Effector memory CD8-positive, alpha-beta T cell (primary cell): ENCODE data around the gene CBY2.
A peak's percentile ranks its signal among the peaks of the same experiment; 100 is the strongest.
"Not testable (repeated sequence)": the region's sequence is repeated elsewhere in the genome, so short reads cannot be mapped to it uniquely, and the experiment has no call there.

Experiments
- ATAC-seq: fragments of 150-1000 bp; cut with Tn5 transposase; replicated peaks from 2 replicates; pipeline ENCODE4 v1.10.0; 2021; ENCODE audit warnings: mild to moderate bottlenecking, moderate library complexity
- DNase-seq, 3 experiments: peaks; one replicate each; pipeline ENCODE4 v3.0.0; 2021
- H3K27ac Mint-ChIP-seq, 2 donors: one replicate each; pipeline ENCODE4 v1.8.0; 2022; ENCODE audit warnings: mild to moderate bottlenecking in 2 of 2, mixed read lengths in 2 of 2, moderate library complexity in 2 of 2
- H3K27me3 Mint-ChIP-seq, 2 donors: one replicate each; pipeline ENCODE4 v1.8.0; 2022; ENCODE audit warnings: mixed read lengths in 2 of 2
- H3K36me3 Mint-ChIP-seq: one replicate; pipeline ENCODE4 v1.8.0; 2022; ENCODE audit warnings: mild to moderate bottlenecking, moderate library complexity, mixed read lengths; ENCODE audit not compliant: insufficient read depth
- H3K4me1 Mint-ChIP-seq, 2 donors: one replicate each; pipeline ENCODE4 v1.8.0; 2022; ENCODE audit warnings: low read depth in 2 of 2, mixed read lengths in 2 of 2
- H3K4me3 Mint-ChIP-seq, 2 donors: one replicate each; pipeline ENCODE4 v1.8.0; 2022; ENCODE audit warnings: mild to moderate bottlenecking in 2 of 2, mixed read lengths in 2 of 2, moderate library complexity in 2 of 2
- H3K9me3 Mint-ChIP-seq, 2 donors: one replicate each; pipeline ENCODE4 v1.8.0; 2022; ENCODE audit warnings: mixed read lengths in 2 of 2
- total RNA-seq, 9 experiments: gene quantifications; one replicate each; lab custom pipeline; 2026; lab: John Stamatoyannopoulos, UW

CBY2 gene, protein sequence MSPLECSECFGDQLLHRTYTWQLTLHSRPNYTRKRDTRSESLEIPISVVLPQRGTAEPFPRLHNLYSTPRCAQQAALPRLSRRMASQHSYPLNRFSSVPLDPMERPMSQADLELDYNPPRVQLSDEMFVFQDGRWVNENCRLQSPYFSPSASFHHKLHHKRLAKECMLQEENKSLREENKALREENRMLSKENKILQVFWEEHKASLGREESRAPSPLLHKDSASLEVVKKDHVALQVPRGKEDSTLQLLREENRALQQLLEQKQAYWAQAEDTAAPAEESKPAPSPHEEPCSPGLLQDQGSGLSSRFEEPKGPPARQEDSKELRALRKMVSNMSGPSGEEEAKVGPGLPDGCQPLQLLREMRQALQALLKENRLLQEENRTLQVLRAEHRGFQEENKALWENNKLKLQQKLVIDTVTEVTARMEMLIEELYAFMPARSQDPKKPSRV
- total RNA-seq, result 0 to 0.13 (median 0) reads per million in 9 experiments

DNA sequence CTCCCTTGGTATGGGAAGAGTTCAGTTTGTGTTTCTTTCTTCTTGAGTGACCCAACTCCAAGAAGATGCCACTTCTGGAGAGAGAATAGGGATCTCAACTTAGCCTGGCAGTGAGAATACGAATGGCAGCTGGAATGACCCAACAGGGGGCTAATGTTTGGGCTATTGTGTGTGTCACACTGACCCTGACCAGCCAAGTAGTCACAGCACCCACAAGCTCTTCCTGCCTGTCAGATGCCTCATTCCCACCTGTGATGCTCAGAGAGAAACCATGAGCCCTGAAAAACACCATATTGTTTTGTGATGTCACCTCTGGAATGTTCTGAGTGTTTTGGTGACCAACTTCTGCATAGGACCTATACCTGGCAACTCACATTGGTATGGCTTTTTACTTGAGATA is at the start of gene CBY2:
Gene CBY2 (plus strand): TSS at position 233 of the 400 bp plus-strand sequence. CDS start 71 bp downstream, at position 304.
- no peaks in the 10 kb centered on the region for H3K4me1 Mint-ChIP-seq
- H3K36me3 Mint-ChIP-seq, result no peaks in the 10 kb centered on the region
- H3K9me3 Mint-ChIP-seq, result no peaks in the 10 kb centered on the region
- no peak within 1 kb of the TSS for H3K4me3 Mint-ChIP-seq
- H3K27me3 Mint-ChIP-seq, result peaks cover 5 to 30% of the 10 kb centered on the region in 2 donors
- ATAC-seq (no peak), DNase-seq (no peak)
- H3K27ac Mint-ChIP-seq, result no peak within 1 kb of the TSS

DNA sequence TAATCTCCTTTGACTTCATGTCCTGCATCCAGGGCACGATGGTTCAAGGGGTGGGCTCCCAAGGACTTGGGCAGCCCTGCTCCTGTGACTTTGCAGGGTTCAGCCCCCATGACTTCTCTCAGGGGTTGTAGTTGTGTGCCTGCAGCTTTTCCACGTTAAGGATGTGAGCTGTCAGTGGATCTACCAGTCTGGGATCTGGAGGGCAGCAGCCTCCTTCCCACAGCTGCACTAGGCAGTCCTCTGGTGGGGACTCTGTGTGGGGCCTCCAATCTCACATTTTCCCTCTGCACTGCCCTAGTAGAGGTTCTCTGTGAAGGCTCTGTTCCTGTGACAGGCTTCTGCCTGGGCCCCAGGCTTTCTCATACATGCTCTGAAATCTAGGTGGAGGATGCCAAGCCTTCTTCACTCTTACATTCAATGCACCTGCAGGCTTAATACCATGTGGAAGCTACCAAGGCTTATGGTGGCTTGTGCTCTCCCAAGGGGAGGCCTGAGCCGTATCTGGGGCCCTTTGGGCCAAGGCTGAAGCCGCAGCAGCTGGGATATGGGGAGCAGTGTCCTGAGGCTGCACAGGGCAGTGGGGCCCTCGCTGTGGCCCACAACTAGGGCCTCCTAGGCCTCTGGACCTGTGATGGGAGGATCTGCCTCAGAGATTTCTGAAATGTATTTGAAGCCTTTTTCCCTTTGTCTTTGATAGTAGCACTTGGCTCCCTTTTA is 47.3 kb upstream of the CBY2 start:
- Mint-ChIP-seq H3K9me3 (no peaks in the 10 kb centered on the region), H3K27me3 (no peaks in the 10 kb centered on the region), H3K36me3 (no peaks in the 10 kb centered on the region), H3K4me1 (no peaks in the 10 kb centered on the region), H3K4me3 (no peak overlapping the region), H3K27ac (no peak overlapping the region)
- no peak for ATAC-seq
- no peak for DNase-seq

DNA sequence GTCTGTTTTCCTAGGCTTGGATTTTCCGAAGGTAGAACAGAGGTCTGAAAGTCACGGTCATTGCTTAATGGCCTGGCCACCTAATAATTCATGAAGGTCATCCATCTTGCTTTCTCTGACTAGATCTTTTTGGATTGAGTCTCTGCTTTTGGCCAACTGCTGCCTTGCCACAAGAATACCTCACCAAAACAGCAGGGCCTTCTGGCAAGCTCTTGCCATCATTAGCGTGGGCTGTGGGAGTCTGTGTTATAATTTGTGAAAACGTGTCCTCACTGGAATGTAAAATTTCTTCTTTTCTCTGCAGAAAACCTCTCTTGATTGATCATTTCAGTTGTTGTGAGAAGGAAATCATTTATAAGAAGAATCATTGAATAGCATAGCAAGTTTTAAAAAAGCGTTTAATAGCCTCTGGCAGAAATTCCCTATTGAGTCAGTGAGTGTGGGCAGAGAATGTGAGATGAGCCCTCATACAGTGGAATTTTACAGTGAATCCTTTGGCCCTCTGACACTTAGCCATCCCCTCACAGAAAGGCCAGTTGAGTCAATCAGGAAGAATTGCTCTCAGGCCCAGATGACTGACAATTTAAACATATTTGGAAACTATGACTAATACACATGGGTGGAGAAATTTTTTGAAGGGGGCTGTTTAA is 43.4 kb upstream of the CBY2 start:
- ATAC-seq (no peak), DNase-seq (no peak)
- no peaks in the 10 kb centered on the region for H3K36me3 Mint-ChIP-seq
- H3K27me3 Mint-ChIP-seq, result no peaks in the 10 kb centered on the region
- H3K27ac Mint-ChIP-seq, result no peak overlapping the region
- no peaks in the 10 kb centered on the region for H3K9me3 Mint-ChIP-seq
- no peak overlapping the region for H3K4me3 Mint-ChIP-seq
- H3K4me1 Mint-ChIP-seq, result peaks cover 0 to 4% of the 10 kb centered on the region in 2 donors

DNA sequence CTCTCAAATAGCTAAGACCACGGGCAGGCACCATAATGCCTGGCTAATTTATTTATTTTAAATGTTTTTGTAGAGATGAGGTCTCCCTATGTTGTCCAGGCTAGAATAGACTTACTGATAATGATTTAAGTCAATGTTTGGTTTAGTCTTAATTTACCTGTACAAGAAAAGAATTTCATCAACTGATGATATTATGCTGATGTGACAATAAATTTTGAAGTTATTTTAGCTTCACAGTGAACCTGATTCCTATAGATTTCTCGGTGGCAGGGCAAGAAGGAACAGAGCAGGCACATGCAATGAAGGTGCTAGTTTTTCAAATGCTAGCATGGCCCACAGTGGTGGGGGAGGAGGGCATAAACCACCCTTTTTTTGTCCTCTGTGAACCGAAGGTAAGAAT is 42.6 kb upstream of the CBY2 start:
- Mint-ChIP-seq H3K27me3 (no peaks in the 10 kb centered on the region), H3K36me3 (no peaks in the 10 kb centered on the region), H3K9me3 (no peaks in the 10 kb centered on the region), H3K4me3 (no peak overlapping the region), H3K4me1 (peaks cover 0 to 4% of the 10 kb centered on the region in 2 donors), H3K27ac (no peak overlapping the region)
- DNase-seq, result no peak
- no peak for ATAC-seq

DNA sequence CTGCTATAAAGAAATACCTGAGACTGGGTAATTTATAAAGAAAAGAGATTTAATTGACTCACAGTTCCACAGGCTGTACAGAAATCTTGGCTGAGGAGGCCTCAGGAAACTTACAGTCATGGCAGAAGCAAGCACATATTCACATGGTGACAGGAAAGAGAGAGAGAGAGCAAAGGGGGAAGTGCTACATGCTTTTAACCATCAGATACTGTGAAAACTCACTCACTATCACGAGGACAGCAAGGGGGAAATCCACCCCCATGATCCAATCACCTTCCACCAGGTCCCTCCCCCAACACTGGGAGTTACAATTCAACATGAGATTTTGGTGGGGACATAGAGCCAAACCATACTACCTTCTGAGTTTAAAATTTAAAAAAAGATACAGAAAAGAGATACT is 41.7 kb upstream of the CBY2 start:
- not testable (repeated sequence) for H3K4me1 Mint-ChIP-seq, H3K36me3 Mint-ChIP-seq, H3K27ac Mint-ChIP-seq, DNase-seq, H3K27me3 Mint-ChIP-seq, H3K9me3 Mint-ChIP-seq, ATAC-seq, H3K4me3 Mint-ChIP-seq

DNA sequence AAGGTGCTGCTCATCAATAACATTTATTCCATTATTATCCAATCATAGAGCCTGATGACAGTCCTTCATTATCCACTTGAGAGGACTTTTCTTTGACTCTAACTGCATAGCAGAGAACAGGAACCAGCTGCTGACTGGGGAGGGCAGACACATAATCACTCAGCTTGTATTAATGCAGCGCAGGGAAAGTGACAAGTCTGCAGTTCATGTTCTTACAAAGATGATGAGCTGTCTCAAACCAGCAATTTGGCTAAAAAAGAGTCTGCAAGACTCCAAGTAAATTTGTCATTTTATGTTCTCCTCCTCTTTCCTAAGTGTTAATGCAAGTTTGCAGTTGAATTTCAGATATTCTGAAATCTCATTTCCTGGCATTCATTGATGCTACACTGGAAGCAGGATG is 40.0 kb upstream of the CBY2 start:
- Mint-ChIP-seq H3K27ac (no peak overlapping the region), H3K36me3 (no peaks in the 10 kb centered on the region), H3K27me3 (no peaks in the 10 kb centered on the region), H3K4me1 (peaks cover 0 to 4% of the 10 kb centered on the region in 2 donors), H3K4me3 (no peak overlapping the region), H3K9me3 (no peaks in the 10 kb centered on the region)
- no peak for ATAC-seq
- DNase-seq, result no peak

DNA sequence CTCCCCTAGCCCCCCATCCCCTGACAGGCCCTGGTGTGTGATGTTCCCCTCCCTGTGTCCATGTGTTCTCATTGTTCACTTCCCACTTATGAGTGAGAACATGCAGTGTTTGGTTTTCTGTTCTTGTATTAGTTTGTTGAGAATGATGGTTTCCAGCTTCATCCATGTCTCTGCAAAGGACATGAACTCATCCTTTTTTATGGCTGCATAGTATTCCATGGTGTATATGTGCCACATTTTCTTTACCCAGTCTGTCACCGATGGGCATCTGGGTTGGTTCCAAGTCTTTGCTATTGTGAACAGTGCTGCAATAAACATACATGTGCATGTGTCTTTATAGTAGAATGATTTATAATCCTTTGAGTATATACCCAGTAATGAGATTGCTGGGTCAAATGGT is 39.2 kb upstream of the CBY2 start:
- not testable (repeated sequence) for ATAC-seq, DNase-seq, H3K27ac Mint-ChIP-seq, H3K9me3 Mint-ChIP-seq, H3K4me1 Mint-ChIP-seq, H3K27me3 Mint-ChIP-seq, H3K4me3 Mint-ChIP-seq, H3K36me3 Mint-ChIP-seq

DNA sequence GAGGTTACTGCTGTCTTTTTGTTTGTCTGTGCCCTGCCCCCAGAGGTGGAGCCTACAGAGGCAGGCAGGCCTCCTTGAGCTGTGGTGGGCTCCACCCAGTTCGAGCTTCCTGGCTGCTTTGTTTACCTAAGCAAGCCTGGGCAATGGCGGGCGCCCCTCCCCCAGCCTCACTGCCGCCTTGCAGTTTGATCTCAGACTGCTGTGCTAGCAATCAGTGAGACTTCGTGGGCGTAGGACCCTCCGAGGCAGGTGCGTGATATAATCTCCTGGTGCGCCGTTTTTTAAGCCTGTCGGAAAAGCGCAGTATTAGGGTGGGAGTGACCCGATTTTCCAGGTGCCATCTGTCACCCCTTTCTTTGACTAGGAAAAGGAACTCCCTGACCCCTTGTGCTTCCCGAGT is 32.5 kb upstream of the CBY2 start:
- H3K9me3 Mint-ChIP-seq, H3K36me3 Mint-ChIP-seq, H3K4me1 Mint-ChIP-seq, DNase-seq, H3K27ac Mint-ChIP-seq, ATAC-seq: not testable (repeated sequence)
- Mint-ChIP-seq H3K4me3 (peak overlapping the region in 1 of 2 donors; percentile 45), H3K27me3 (peaks cover 9 to 11% of the 10 kb centered on the region in 2 donors)

DNA sequence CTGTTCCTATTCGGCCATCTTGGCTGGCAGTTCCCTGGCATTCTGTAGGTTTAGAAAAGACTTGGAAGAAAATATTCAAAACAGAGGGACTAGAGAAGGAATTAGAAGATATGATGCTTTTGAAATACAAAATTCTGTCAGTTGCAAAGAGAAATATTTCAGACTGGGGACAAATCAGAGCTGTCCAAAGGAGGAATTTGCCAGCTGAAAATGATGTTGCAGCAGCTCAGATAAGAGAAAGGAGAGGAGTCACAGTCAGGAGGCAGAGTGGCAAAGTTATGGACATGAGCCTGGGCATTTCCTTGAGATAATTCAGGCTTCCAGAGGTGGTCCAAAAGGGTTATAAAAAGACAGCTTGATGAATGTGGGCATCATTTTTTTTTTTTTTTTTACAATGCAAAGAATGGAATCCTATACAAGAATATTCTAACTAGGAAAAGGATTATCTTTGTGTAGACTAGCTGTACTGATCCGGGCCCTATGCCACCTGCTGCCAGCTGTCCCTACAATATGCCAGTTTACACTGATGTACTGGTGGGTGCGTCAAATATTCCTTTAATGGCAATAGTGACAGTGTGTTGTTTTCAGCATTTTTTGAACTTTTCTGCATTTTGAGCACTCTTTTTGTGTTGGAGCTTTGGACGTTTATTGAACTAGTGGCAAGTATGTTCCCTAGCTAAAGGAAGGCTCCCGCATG is 31.8 kb upstream of the CBY2 start:
- ATAC-seq (no peak), DNase-seq (no peak)
- H3K4me1 Mint-ChIP-seq, result peaks cover 0 to 5% of the 10 kb centered on the region in 2 donors
- H3K9me3 Mint-ChIP-seq, result peaks cover 0 to 1% of the 10 kb centered on the region in 2 donors
- H3K27me3 Mint-ChIP-seq, result peaks cover 9 to 11% of the 10 kb centered on the region in 2 donors
- no peaks in the 10 kb centered on the region for H3K36me3 Mint-ChIP-seq
- H3K4me3 Mint-ChIP-seq, result peak overlapping the region in 1 of 2 donors; percentile 45
- H3K27ac Mint-ChIP-seq, result no peak overlapping the region

DNA sequence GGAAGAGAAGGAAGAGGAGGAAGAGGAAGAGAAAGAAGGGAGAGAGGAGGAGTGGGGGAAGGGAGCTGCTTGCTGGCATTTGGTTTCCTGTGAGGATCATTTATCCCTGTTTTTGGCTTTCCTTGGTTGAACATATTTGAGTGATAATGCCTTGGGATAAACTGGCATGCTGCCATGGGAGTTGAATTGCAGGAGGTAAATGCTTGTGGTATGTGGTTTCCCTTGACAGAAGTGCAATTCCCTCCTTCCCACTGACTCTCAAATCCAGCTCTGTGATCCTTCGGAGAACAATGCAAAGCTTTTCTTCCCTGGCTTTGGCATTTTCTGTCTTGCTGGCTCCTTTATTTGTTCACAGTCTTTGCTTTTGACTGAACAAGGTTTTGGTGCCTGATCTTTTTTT is 27.2 kb upstream of the CBY2 start:
- no peak overlapping the region for H3K4me3 Mint-ChIP-seq
- peaks cover 7 to 18% of the 10 kb centered on the region in 2 donors for H3K27me3 Mint-ChIP-seq
- no peak for DNase-seq

DNA sequence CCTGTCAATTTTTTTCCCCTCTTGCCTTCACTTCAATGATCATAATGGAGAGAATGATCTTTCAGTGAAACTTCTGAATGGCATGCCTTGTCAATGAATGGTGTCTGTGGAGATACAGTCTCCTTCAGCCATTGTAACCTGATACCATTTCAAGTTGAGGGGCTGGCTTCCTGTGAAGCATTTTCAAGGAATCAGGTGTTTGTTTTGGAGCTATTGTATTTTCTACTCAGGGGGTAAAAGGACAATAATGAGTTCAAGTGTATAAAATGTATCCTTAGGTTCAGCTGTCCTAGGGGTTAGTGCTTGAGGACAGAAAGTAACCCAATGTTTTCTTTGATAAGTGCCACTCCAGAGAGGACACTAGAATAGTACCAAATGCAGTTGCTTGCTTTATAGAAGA is 23.8 kb upstream of the CBY2 start:
- Mint-ChIP-seq H3K4me3 (no peak overlapping the region), H3K4me1 (peaks cover 0 to under 1% of the 10 kb centered on the region in 2 donors), H3K27ac (no peak overlapping the region), H3K36me3 (no peaks in the 10 kb centered on the region), H3K27me3 (peaks cover under 1 to 15% of the 10 kb centered on the region in 2 donors), H3K9me3 (no peaks in the 10 kb centered on the region)
- DNase-seq (no peak), ATAC-seq (no peak)

More for the DNA sequence above, 27.2 kb upstream of the CBY2 start:
- no peak overlapping the region for H3K27ac Mint-ChIP-seq
- H3K36me3 Mint-ChIP-seq, result no peaks in the 10 kb centered on the region
- H3K9me3 Mint-ChIP-seq, result no peaks in the 10 kb centered on the region
- peaks cover 0 to 3% of the 10 kb centered on the region in 2 donors for H3K4me1 Mint-ChIP-seq
- no peak for ATAC-seq

DNA sequence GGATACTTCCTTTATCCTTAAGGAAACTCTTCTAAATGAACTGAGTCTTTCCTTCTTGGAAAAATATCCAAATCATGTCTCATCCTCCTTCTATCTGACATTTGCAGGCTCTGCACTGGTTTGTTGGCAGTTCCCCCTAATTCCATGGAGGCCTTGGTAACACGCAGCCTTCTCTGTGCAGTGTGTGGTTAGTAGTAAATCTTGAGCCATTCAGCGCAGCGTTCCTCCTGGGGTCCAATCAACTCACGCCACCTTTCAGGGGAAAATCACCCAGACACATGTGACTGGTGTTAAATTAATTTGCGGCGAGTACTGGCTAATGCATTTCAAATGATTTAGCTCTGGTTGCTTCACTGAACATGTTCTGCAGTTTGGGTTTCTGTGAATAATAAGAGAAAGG is 21.0 kb upstream of the CBY2 start:
- ATAC-seq (no peak), DNase-seq (no peak)
- H3K4me3 Mint-ChIP-seq, result no peak overlapping the region
- no peaks in the 10 kb centered on the region for H3K36me3 Mint-ChIP-seq
- no peak overlapping the region for H3K27ac Mint-ChIP-seq
- H3K9me3 Mint-ChIP-seq, result no peaks in the 10 kb centered on the region
- H3K4me1 Mint-ChIP-seq, result peaks cover 1 to 6% of the 10 kb centered on the region in 2 donors
- peaks cover 5 to 25% of the 10 kb centered on the region in 2 donors for H3K27me3 Mint-ChIP-seq

DNA sequence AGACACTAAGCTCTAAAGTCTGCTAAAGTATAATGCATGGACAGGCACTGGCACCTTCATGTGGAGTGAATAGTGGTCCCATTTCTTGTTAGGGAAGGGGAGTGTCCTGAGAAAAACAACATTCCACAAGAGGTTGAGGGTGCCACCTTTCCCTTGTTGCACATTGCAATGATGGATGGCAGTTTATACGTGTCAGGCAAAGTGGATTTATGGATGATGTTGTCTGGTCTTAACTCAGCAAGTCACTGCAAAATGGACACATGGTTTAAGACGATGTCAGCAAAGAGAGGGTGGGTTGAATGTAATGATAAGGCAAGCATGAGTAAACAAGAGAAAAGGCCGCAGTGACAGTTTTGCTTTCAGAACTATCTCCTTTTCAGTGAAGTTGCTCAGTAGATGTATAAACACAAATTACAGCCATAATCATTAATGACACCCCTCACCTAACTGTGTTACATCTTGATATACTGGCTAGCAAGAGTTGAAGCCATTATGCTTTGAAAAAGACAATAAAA is 19.6 kb upstream of the CBY2 start:
- peaks cover 5 to 25% of the 10 kb centered on the region in 2 donors for H3K27me3 Mint-ChIP-seq
- H3K27ac Mint-ChIP-seq, result no peak overlapping the region
- H3K4me3 Mint-ChIP-seq, result no peak overlapping the region
- DNase-seq (no peak), ATAC-seq (no peak)
- H3K9me3 Mint-ChIP-seq, result no peaks in the 10 kb centered on the region
- peaks cover 1 to 6% of the 10 kb centered on the region in 2 donors for H3K4me1 Mint-ChIP-seq
- H3K36me3 Mint-ChIP-seq, result no peaks in the 10 kb centered on the region
